HepG2 (cell line): ENCODE data around the gene ADAT3.

Experiments used
- ADNP ChIP-seq: sonication (generic); formaldehyde crosslinking; IDR thresholded peaks from 2 replicates; pipeline ENCODE4 v1.4.0; 2020; ENCODE audit warnings: missing genetic modification reagents
- CTCF ChIP-seq: sonication (generic); formaldehyde crosslinking; IDR thresholded peaks from 2 replicates; pipeline ENCODE4 v1.5.0; 2020; ENCODE audit warnings: mild to moderate bottlenecking, missing genetic modification reagents, moderate library complexity
- EP300 ChIP-seq, 3 experiments: sonication (generic) in 1 of 3; formaldehyde crosslinking in 1 of 3; IDR thresholded peaks; 2 replicates each; pipeline versions ENCODE4 v1.5.1 to v1.6.1; 2011 to 2020; ENCODE audit warnings: low read depth in 2 of 3, low read length in 2 of 3, borderline replicate concordance in 1 of 3, improper control_type of control experiment in 1 of 3, mild to moderate bottlenecking in 1 of 3, missing genetic modification reagents in 1 of 3, moderate library complexity in 1 of 3
- POLR2AphosphoS2 ChIP-seq: IDR thresholded peaks from 2 replicates; pipeline ENCODE4 v1.6.1; 2011; ENCODE audit warnings: low read depth, low read length, improper control_type of control experiment
- PRDM10 ChIP-seq: sonication (generic); formaldehyde crosslinking; IDR thresholded peaks from 2 replicates; pipeline ENCODE4 v1.4.0; 2020; ENCODE audit warnings: low read depth, missing genetic modification reagents

GRCh38 chr19:1889907-1890306 lies 15.3 kb upstream of the ADAT3 start:
- TF ChIP-seq POLR2AphosphoS2 (no peak), CTCF (CRISPR knock-in tag) (no peak), PRDM10 (CRISPR knock-in tag) (no peak), ADNP (CRISPR knock-in tag) (no peak), EP300 (IDR thresholded peaks at IDR 0.05; ENCODE audit: low read depth in 2 of 2, low read length in 2 of 2) (no peak), EP300 (CRISPR knock-in tag; IDR thresholded peaks at IDR 0.05; ENCODE audit: borderline replicate concordance) (no peak)
